Stimulated activated CD8-positive, alpha-beta memory T cell treated with anti-CD3 and anti-CD28 coated beads, Interleukin-2, amount 100 ng/mL, for 48 hours (primary cell): ENCODE measurements around the gene ARHGEF7.
"Not testable (repeated sequence)": the region's sequence is repeated elsewhere in the genome, so short reads cannot be mapped to it uniquely, and the experiment has no call there.

ENCODE experiments used
- DNase-seq, 2 donors: peaks; one replicate each; pipeline ENCODE4 v3.0.0-alpha.2; 2020; ENCODE audit warnings: low read depth in 2 of 2

ARHGEF7 gene

DNA sequence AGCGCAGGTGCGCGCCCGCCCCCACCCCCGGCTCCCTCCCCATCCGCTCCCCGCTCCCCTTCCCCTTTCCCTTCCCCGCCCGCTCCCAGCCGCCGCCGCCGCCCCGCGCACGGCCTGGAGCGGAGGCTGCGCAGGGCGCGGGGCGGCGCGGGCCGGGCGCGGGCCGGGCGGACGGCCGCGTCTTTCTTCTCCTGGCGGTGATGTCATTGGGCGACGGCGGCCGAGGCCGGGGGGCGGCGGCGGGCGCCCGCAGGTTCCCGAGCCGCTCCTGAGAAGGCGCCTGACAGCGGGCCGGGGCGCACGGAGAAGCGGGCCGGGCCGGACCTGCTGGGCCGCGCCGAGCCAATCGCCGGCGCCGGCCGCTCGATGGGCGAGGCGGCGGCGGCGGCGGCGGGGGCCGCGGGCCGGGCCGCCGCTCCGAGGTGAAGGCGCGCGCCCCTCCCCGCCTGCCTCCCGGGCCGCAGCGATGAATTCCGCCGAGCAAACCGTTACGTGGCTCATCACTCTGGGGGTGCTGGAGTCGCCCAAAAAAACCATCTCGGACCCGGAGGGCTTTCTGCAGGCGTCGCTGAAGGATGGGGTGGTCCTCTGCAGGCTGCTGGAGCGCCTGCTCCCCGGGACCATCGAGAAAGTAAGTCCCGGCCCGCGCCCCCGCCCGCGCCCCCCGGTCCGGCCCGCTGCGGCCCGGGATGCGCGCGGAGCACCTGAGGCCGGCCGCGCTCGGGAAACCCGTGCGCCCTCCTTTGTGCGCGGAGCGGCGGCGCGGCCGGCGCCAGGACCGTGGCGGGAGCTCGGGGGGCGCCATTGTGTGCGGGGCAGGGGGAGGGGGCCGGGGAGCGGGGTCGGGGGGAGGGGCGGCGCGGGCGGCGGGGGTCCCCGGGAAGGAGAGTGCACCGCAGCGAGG is at the start of gene ARHGEF7:
ARHGEF7 (plus strand) TSS at position 250 of the 904 bp plus-strand sequence; CDS start at position 467, 217 bp downstream.
- no peak for DNase-seq

- DNase-seq, result no peak
Observed at GRCh38 chr13:111065698-111066097, 49.4 kb upstream of the ARHGEF7 start.

GRCh38 chr13:111066544-111066943 is 48.6 kb upstream of the ARHGEF7 start:
- DNase-seq, result no peak

GRCh38 chr13:111068009-111068350 is 47.1 kb upstream of the ARHGEF7 start:
- DNase-seq, result no peak

DNA sequence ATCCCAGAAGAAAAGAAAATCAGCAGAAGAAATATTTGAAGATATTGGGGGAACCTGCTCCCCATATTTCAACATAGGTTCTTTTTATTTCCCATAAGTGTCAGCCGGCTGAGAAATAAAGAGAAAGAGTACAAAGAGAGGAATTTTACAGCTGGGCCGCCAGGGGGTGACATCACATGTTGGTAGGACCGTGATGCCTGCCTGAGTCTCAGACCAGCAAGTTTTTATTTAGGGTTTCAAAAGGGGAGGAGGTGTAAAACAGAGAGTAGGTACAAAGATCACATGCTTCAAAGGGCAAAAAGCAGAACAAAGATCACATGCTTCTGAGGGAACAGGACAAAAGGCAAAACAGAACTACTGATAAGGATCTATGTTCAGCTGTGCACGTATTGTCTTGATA is 44.0 kb upstream of the ARHGEF7 start:
- not testable (repeated sequence) for DNase-seq

DNA sequence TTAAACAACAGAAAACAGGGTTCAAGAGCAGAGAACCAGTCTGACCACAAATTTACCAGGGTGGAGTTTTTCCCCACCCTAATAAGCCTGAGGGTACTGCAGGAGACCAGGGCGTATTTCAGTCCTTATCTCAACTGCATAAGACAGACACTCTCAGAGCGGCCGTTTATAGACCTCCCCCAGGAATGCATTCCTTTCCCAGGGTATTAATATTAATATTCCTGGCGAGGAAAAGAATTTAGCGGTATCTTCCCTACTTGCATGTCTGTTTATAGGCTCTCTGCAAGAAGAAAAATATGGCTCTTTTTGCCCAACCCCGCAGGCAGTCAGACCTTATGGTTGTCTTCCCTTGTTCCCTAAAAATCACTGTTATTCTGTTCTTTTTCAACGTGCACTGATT is 43.6 kb upstream of the ARHGEF7 start:
- DNase-seq, result not testable (repeated sequence)

DNA sequence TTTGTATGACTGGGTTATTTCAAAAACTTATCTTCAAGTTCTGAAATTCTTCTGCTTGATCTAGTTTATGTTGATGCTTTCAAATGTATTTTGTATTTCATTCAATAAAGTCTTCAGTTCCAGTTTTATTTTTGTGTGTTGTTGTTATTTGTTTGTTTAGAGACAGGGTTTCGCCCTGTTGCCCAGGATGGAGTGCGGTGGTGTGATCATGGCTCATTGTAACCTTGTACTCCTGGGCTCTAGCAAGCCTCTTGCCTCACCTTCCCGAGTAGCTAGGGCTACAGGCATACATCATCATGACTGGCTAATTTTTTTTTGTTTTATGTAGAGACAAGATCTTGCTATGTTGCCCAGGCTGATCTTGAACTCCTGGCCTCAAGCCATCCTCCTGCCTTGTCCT is 40.3 kb upstream of the ARHGEF7 start:
- DNase-seq, result no peak

GRCh38 chr13:111076155-111077013 is 38.7 kb upstream of the ARHGEF7 start:
- no peak for DNase-seq

- no peak for DNase-seq
Observed at GRCh38 chr13:111079375-111079774, 35.7 kb upstream of the ARHGEF7 start.

GRCh38 chr13:111080642-111081041 is 34.5 kb upstream of the ARHGEF7 start:
- DNase-seq, result no peak

DNA sequence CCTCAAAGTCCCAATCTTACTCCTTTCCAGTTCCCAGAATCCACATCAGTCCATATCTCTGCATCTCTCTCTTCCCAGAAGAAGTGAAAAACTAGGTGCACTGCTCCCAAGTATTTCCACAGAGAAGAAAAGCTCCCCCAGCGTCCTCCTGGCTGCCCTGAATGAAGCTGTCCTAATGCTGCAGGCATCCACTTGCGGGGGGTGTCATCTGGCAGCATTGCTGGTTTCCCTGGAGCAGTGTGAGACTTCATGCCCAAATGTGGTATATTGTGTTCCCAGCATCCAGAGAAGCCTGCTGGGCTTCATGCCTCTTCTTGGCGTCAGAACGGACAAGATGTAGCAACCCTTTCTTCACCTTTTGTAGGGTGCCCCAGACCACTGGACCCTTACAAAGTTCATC is 32.9 kb upstream of the ARHGEF7 start:
- DNase-seq, result no peak

GRCh38 chr13:111082769-111083168 is 32.3 kb upstream of the ARHGEF7 start:
- not testable (repeated sequence) for DNase-seq

GRCh38 chr13:111083693-111084092 is 31.4 kb upstream of the ARHGEF7 start:
- not testable (repeated sequence) for DNase-seq

GRCh38 chr13:111090169-111090568 is 24.9 kb upstream of the ARHGEF7 start:
- DNase-seq, result no peak

GRCh38 chr13:111092685-111093084 is 22.4 kb upstream of the ARHGEF7 start:
- no peak for DNase-seq

DNA sequence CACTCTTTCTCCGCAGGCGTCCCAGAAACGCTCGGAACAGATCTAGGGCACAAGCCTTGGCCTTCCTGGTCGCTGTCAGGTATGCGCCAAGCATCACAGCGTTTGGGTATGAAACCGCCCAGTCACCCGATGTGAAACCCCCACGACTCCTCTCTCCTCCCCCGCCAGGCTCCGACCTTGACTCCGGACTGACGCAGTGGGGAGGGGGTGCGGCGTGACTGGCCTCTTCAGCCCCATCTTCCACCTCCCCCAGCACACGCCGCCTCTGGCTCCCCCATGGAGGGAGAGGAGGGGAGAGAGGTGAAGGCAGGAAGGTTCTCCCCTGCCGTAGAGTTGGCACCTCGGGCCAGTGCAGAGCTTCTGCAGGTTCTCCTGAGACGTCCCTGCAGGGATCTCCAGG is 22.0 kb upstream of the ARHGEF7 start:
- DNase-seq, result no peak

DNA sequence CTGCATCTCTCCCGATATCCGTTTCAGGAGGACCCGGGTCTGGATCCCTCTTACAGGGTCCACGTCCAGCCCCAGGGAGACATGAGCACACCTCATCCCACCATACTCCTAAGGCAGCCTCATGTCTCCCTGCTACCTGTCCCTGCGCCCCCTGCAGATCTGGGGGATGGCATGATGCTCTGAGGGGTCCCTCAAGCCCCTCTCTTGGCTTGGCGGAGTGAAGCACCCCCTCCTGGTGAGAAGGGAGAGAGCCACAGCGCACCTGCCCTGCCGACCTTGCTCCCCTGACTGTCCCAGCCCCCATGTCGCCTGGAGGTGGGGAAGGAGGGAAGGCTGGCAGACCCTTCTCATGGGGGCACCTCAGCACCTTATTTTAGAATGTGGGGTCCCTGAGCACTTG is 21.5 kb upstream of the ARHGEF7 start:
- DNase-seq, result no peak

DNA sequence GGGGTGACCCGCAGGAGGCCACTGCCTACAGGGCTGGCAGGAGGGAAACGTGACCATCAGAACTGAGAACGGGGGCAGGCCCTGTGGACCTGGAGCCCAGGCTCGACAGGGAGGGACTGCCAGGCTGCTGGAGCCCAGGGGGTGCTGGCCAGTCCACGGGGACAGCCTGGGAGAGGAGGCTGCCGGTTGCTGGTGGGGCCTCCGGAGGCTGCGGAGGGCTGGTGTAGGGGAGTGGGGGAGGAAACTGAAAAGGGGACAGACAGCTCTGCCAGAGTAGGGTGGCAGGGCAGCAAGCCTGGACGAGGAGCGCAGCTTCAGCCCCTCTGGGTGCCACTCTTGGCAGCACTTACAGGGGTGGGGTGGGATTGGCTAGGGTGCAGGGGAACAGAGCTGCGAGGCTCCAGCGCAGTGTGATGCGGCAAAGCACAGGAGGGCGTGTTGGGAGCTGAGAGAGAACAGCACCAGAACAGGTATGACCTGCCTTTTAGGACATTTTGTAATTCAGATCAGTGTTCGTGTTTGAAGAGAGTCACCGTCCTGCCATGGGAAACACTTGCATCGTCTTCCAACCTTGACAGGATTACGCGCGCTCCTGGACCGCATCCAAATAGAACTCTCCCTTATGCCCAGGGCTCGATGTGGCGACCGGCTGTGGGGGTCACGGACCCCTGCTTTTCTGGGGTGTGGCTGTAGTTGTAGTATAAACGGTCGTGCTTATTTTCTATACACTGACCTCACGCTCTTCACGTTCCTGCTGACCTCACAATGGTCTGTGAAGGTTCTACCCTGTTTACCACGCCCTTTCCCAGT is 19.9 kb upstream of the ARHGEF7 start:
- no peak for DNase-seq

DNA sequence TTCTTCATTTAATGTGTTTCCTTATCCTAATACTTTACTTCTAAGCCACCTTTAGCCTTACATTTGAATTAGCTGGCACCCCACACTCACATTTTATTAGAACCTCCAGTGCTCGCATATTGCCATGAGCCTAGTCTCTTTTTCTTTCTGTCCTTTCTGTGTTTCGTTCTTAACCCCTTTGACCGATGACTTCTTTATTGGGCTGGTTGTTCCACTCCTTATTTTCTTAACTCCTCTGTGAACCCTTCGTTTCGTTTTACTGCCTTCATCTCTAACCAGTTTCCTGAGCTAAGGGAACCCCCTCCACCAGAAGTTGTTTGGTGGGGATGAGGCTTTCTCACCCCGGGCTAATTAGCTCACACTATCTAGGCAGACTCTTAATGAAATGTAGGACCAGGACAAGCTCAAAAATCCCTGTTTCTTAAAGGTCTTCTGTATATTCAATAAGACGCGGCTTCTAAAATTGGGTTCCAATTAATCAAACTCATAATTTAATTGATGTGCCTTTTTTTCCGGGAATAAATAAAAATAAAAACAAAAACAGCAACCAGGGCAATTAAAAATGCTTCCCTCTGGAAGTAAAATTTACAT is 19.1 kb upstream of the ARHGEF7 start:
- DNase-seq, result no peak

DNA sequence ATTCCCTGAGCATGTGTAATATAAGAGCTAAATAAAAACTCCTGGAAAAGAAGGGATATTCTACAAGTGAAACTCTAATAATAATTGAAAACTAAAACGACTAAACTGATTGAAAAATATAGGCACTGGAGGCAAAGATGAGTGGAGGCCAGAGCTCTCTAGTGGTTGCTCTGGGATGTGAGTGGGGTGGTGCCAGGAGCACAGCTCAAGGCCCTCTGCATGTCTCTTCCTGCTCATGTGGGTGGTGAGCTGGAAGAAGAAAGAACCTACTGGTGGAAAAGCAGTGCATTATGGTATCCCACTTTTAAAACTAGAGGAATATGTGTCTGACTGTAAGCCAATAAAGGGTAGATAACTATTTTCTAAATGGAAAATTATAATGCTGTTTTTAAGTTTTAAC is 15.8 kb upstream of the ARHGEF7 start:
- no peak for DNase-seq

DNA sequence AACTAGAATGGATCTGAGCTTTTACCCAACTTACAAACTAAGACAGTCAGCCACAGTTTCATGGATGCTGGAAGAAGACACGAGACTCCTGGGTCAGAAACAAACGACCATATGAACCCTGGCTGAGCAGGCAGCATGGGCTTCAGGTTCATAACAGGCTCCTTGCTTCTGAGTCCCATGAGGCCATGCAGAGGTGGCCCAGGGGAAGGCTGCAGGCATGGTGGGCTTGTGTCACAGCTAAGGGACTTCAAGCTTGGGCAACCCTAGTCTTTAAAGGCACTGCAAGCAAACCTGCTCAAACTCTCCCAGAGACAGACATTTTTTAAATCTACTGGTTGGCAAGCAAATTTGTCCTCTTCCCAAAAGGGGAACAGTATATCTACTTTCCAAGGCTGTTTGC is 5.1 kb upstream of the ARHGEF7 start:
- no peak for DNase-seq
